ENCODE results near the gene SCN5A.

GRCh38 chr3:38588995-38589937 lies 60.2 kb downstream of the SCN5A start:
- TF ChIP-seq EZH2phosphoT487 (IDR thresholded peaks at IDR 0.05; ENCODE audit: insufficient read depth, low read depth), result no peak
- TF ChIP-seq EZH2 (IDR thresholded peaks at IDR 0.05; ENCODE audit: insufficient read depth, poor library complexity, severe bottlenecking), result no peak

All from GM23248 (cell line).